GM18505 (cell line): ENCODE results near the gene PPHLN1.

Source experiments
- ATAC-seq: cut with Tn5 transposase; IDR thresholded peaks from one replicate; pipeline ENCODE4 v1.9.1; 2021; ENCODE audit not compliant: unreplicated experiment
- POLR2A ChIP-seq: IDR thresholded peaks from 4 replicates; pipeline ENCODE4 v1.6.1; 2011; ENCODE audit warnings: borderline replicate concordance; ENCODE audit not compliant: insufficient read depth, insufficient read length; ENCODE audit errors: extremely low read depth

PPHLN1 gene

DNA sequence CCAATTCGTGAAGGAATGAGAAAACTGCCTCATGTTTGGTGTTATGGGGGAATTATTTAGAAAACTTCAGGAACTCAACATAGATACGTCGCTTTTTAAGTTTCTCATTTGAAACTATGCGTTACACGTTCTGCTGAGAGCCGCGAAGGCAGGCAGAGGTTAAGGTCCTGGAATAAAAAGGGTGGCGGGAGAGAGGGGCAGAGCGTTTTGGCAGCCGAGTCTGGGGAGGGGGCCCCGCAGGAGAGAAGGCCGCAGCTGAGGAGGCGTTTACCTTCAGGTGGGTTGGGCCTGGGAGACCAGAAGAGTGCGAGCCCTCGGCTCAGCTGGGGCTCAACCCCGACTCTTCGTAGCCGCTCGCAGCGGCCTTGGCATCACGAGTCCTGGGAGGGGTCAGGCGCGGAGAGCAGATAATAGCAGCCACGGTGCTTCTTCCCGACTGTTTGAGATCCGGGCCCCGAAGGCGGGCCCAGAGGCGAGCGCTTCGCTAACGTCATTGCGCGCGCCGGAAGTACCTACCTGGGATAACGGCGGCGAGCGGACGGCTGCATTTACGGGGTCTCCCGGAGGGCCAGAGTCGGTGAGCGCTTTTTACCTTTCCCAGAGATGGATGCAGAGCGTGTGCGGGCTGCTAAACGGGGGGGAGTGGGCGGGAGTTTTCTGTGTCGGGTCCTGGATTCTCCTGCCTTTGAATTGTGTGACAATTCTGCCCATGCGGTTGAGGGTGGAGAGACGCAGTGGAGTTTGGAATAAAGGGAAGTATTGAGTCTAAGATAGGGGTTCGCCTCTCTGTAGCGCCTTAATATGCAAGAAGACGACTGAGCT is at the start of gene PPHLN1, which contains the start of gene ZCRB1:
TSS of gene PPHLN1 (plus strand) at position 515 of the 822 bp plus-strand sequence. CDS start 9,736 bp downstream, outside the sequence.
TSS of gene ZCRB1 (minus strand) at position 442 of the 822 bp plus-strand sequence. CDS start 1,992 bp downstream, outside the sequence.
- peak; percentile 86 for TF ChIP-seq POLR2A
- peak; percentile 95 for ATAC-seq

- no peak for TF ChIP-seq POLR2A
- no peak for ATAC-seq
These were observed 48.4 kb upstream of the PPHLN1 start for GRCh38 chr12:42277396-42278127.

DNA sequence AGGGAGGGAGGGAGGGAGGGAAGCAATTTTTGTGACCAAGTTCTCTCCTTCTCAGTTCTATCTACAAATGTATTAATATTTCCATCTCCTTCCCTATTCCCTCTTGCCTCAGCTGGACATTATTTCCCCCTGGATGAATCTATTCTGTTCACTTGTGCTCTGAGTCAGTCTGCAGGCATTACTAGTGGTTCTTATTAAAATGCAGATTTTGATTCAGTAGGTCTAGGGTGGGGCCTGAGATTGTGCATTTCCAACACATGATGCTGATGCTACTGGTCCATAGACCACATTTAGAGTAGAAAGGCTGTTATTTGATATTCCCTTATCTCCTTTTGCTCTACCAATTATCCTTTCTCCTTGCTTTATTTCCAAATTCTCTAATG is 47.8 kb upstream of the PPHLN1 start:
- ATAC-seq, result no peak
- no peak for TF ChIP-seq POLR2A

DNA sequence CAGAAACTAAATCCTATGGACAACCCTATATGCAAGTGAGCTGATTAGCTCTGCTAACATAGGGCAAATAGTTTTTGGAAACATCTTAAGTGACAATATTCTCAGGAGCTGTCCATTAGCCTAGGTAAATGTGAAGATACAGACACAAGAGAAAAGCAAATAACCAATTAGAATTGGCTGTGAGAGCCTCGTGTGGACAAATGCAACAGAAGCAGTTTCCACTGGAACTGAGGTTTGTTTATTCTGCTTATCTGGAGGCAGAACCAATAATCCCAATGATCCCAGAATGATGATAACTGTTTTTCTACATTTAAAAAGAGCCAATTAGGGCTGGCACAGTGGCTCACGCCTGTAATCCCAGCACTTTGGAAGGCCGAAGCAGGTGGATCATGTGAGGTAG is 44.7 kb upstream of the PPHLN1 start:
- no peak for ATAC-seq
- TF ChIP-seq POLR2A, result no peak

GRCh38 chr12:42281844-42282243 is 44.1 kb upstream of the PPHLN1 start:
- no peak for TF ChIP-seq POLR2A
- no peak for ATAC-seq

- no peak for TF ChIP-seq POLR2A
- ATAC-seq, result no peak
These were observed 43.7 kb upstream of the PPHLN1 start for GRCh38 chr12:42282294-42282693.

DNA sequence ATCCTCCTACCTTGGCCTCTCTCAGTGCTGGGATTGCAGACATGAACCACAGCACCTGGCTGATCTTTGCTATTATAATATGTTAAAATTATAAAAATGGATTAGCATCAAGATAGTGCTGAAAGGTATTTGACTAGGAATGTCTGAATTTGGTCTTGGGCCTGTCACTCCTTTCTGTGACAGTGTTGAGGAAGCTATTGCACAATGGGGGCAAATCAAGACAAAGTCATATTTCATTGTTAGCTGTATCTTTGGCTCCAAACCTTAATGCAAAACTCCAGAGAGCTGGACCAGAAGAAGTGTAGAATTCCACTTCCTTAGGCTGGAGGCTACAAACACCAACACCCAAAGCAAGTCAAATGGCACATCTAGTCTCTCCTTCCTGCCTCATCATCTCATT is 42.2 kb upstream of the PPHLN1 start:
- TF ChIP-seq POLR2A, result no peak
- ATAC-seq, result no peak

GRCh38 chr12:42284157-42284556 is 41.8 kb upstream of the PPHLN1 start:
- no peak for TF ChIP-seq POLR2A
- no peak for ATAC-seq

DNA sequence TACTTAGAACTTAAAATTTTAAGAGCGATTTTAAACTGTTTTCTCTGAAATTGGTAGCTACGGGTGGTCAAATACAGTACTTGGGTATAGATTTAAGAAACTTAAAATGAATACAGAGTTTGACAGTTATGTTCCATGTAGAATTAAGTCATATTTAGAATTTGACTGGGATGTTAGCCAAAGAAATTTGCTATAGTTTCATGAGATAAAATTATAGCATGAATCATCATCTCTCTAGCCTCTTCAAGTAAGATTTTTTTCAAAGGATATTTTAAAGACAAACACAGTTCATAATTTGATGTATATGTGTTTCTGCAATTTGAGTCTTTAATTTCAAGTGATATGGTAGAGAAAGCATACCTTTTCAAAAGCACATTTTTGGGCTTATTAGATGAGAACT is 41.1 kb upstream of the PPHLN1 start:
- ATAC-seq, result no peak

DNA sequence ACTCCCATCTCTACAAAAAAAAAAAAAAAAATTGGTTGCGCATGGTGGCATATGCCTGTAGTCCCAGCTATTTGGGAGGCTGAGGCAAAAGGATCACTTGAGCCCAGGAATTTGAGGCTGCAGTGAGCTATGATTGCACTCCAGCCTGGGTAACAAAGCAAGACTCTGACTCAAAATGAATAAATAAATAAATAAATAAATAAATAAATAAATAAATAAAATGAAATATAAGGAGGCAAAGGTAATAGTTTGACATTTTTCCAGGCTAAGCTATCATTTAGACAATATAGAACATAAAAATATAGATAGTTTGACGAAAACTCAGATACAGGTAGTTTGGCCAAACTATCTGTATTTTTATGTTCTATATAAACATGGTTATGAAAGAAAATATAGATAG is 40.5 kb upstream of the PPHLN1 start:
- no peak for TF ChIP-seq POLR2A
- ATAC-seq, result no peak

More for the DNA sequence above, 41.1 kb upstream of the PPHLN1 start:
- no peak for TF ChIP-seq POLR2A

DNA sequence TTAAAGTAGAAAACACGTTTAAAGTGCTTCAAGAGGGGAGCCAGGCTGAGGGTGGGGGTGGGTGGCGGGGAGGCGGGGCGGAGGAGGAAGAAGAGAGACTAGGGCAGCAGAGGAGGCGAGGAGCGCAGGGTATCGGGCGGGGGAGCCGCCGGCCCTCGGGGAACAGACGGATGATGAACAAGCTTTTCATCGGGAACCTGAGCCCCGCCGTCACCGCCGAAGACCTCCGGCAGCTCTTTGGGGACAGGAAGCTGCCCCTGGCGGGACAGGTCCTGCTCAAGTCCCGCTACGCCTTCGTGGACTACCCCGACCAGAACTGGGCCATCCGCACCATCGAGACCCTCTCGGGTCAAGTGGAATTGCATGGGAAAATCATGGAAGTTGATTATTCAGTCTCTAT is 39.2 kb upstream of the PPHLN1 start:
- TF ChIP-seq POLR2A, result no peak
- ATAC-seq, result no peak

- TF ChIP-seq POLR2A, result no peak
- no peak for ATAC-seq
These were observed 37.4 kb upstream of the PPHLN1 start for GRCh38 chr12:42288544-42288943.

- no peak for ATAC-seq
- no peak for TF ChIP-seq POLR2A
These were observed 34.3 kb upstream of the PPHLN1 start for GRCh38 chr12:42291680-42292079.
